ENCODE results near the gene NFATC2.

DNA sequence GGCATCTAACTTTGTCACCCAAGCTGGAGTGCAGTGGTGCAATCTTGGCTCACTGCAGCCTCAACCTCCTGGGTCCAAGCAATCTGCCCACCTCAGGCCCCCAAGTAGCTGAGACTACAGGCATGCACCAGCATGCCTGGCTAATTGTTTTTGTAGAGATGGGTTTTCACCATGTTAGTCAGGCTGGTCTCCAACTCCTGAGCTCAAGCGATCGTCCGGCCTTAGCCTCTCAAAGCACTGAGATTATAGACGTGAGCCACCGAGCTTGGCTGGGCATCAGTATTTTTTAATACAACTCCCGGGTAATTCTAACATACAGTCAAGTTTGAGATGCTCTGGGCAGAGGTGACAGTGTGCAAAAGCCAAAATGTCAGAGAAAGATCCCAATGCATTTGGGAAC is 73.5 kb downstream of the NFATC2 start:
- no peak for TF ChIP-seq EP300 (IDR thresholded peaks at IDR 0.05)
- TF ChIP-seq, protein P1, sequence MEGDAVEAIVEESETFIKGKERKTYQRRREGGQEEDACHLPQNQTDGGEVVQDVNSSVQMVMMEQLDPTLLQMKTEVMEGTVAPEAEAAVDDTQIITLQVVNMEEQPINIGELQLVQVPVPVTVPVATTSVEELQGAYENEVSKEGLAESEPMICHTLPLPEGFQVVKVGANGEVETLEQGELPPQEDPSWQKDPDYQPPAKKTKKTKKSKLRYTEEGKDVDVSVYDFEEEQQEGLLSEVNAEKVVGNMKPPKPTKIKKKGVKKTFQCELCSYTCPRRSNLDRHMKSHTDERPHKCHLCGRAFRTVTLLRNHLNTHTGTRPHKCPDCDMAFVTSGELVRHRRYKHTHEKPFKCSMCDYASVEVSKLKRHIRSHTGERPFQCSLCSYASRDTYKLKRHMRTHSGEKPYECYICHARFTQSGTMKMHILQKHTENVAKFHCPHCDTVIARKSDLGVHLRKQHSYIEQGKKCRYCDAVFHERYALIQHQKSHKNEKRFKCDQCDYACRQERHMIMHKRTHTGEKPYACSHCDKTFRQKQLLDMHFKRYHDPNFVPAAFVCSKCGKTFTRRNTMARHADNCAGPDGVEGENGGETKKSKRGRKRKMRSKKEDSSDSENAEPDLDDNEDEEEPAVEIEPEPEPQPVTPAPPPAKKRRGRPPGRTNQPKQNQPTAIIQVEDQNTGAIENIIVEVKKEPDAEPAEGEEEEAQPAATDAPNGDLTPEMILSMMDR (IDR thresholded peaks at IDR 0.05): no peak
